ENCODE results near the gene SYNE4.

DNA sequence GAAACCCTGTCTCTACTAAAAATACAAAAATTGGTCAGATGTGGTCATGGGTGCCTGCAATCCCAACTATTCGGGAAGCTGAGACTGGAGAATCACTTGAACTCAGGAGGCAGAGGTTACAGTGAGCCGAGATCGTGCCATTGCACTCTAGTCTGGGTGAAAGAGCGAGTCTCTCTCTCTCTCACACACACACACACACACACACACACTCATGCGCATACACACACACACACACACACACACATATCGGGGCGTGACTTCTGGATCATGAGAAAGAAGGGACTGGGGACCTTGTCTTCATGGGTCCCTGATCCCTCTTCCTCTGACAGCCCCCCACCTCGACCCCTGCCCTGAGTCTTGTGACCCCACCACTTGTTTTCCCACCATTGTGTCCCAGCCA, 25.4 kb downstream of the SYNE4 start:
- TF ChIP-seq, protein P1, sequence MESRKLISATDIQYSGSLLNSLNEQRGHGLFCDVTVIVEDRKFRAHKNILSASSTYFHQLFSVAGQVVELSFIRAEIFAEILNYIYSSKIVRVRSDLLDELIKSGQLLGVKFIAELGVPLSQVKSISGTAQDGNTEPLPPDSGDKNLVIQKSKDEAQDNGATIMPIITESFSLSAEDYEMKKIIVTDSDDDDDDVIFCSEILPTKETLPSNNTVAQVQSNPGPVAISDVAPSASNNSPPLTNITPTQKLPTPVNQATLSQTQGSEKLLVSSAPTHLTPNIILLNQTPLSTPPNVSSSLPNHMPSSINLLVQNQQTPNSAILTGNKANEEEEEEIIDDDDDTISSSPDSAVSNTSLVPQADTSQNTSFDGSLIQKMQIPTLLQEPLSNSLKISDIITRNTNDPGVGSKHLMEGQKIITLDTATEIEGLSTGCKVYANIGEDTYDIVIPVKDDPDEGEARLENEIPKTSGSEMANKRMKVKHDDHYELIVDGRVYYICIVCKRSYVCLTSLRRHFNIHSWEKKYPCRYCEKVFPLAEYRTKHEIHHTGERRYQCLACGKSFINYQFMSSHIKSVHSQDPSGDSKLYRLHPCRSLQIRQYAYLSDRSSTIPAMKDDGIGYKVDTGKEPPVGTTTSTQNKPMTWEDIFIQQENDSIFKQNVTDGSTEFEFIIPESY (IDR thresholded peaks at IDR 0.05; ENCODE audit: borderline replicate concordance, low read depth): no peak
- TF ChIP-seq, protein P2, sequence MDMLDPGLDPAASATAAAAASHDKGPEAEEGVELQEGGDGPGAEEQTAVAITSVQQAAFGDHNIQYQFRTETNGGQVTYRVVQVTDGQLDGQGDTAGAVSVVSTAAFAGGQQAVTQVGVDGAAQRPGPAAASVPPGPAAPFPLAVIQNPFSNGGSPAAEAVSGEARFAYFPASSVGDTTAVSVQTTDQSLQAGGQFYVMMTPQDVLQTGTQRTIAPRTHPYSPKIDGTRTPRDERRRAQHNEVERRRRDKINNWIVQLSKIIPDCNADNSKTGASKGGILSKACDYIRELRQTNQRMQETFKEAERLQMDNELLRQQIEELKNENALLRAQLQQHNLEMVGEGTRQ (IDR thresholded peaks at IDR 0.05; ENCODE audit: borderline replicate concordance, low read depth, low read length): no peak
- TF ChIP-seq JUND (IDR thresholded peaks at IDR 0.05): no peak
- TF ChIP-seq CHD2 (IDR thresholded peaks at IDR 0.05; ENCODE audit: low read length, partially characterized antibody): no peak
- no peak for TF ChIP-seq NFIC (IDR thresholded peaks at IDR 0.05; ENCODE audit: borderline replicate concordance)
- no peak for TF ChIP-seq RXRA (IDR thresholded peaks at IDR 0.05; ENCODE audit: borderline replicate concordance, low read depth)
- TF ChIP-seq POLR2AphosphoS5 (IDR thresholded peaks at IDR 0.05; ENCODE audit: low read depth, low read length): no peak
